Neural cell (in vitro differentiated cells): ENCODE results near the gene ERVMER34-1. TPM values are rescaled to one million over a fixed set of nuclear protein-coding genes. Genes with fewer than 3 reads are reported as not detected.

Experiments
- H2AFZ ChIP-seq: fragments of 200-600, 300-800 bp; sonication (generic), shearing (Covaris generic); 2 replicates; pipeline ENCODE4 v1.6.0; 2014; ENCODE audit warnings: low read depth, mild to moderate bottlenecking, antibody characterized with exemption, low read length, moderate library complexity
- H3F3A ChIP-seq: fragments of 200-600 bp; shearing (Covaris generic); 2 replicates; pipeline ENCODE4 v1.6.1; 2016; ENCODE audit warnings: mild to moderate bottlenecking, moderate library complexity, mixed read lengths, antibody characterized with exemption, low read length; ENCODE audit not compliant: insufficient read depth, poor library complexity, severe bottlenecking
- H3K27ac ChIP-seq: fragments of 200-600, 300-800 bp; sonication (generic), shearing (Covaris generic); 2 replicates; pipeline ENCODE4 v1.5.1; 2014; ENCODE audit warnings: mild to moderate bottlenecking, low read length, moderate library complexity
- H3K27me3 ChIP-seq: fragments of 300-800, 200-600 bp; sonication (generic), shearing (Covaris generic); 2 replicates; pipeline ENCODE4 v1.6.0; 2014; ENCODE audit warnings: mild to moderate bottlenecking, low read depth, low read length, moderate library complexity; ENCODE audit not compliant: insufficient read depth
- H3K36me3 ChIP-seq: fragments of 300-800, 200-600 bp; sonication (generic), shearing (Covaris generic); 2 replicates; pipeline ENCODE4 v1.5.1; 2014; ENCODE audit warnings: mild to moderate bottlenecking, antibody characterized with exemption, low read length, moderate library complexity; ENCODE audit not compliant: insufficient read depth
- H3K4me2 ChIP-seq: fragments of 300-800, 200-600 bp; sonication (generic), shearing (Covaris generic); 2 replicates; pipeline ENCODE4 v1.6.0; 2014; ENCODE audit warnings: mild to moderate bottlenecking, low read length
- H3K4me3 ChIP-seq: fragments of 300-800, 200-600 bp; sonication (generic), shearing (Covaris generic); 2 replicates; pipeline ENCODE4 v1.5.1; 2014; ENCODE audit warnings: mild to moderate bottlenecking, low read length, moderate library complexity
- H3K79me2 ChIP-seq: fragments of 200-600 bp; shearing (Covaris generic); replicated peaks from 2 replicates; pipeline ENCODE4 v1.6.0; 2014; ENCODE audit warnings: mild to moderate bottlenecking, low read length, moderate library complexity; ENCODE audit not compliant: insufficient read depth
- H3K9ac ChIP-seq: fragments of 300-800, 200-600 bp; sonication (generic), shearing (Covaris generic); 2 replicates; pipeline ENCODE4 v1.6.1; 2016; ENCODE audit warnings: mild to moderate bottlenecking, low read length, mixed read lengths
- H3K9me2 ChIP-seq: fragments of 200-600 bp; shearing (Covaris generic); 2 replicates; pipeline ENCODE4 v1.6.1; 2016; ENCODE audit warnings: mild to moderate bottlenecking, low read length, mixed read lengths; ENCODE audit not compliant: insufficient read depth
- H3K9me3 ChIP-seq: fragments of 200-600, 300-800 bp; sonication (generic), shearing (Covaris generic); 2 replicates; pipeline ENCODE4 v1.6.1; 2016; ENCODE audit warnings: mild to moderate bottlenecking, mixed run types, low read length, moderate library complexity, mixed read lengths
- H4K20me1 ChIP-seq: fragments of 200-600 bp; shearing (Covaris generic); 2 replicates; pipeline ENCODE4 v1.6.1; 2016; ENCODE audit warnings: mild to moderate bottlenecking, mixed run types; ENCODE audit not compliant: insufficient read depth
- CTCF ChIP-seq: fragments of 450-650 bp; IDR thresholded peaks from 2 replicates; pipeline ENCODE4 v1.5.1; 2014; ENCODE audit warnings: antibody characterized with exemption, mild to moderate bottlenecking, moderate library complexity; ENCODE audit not compliant: poor library complexity, severe bottlenecking
- EP300 ChIP-seq: fragments of 450-650 bp; conservative IDR thresholded peaks from 2 replicates; pipeline ENCODE4 v1.6.1; 2014; ENCODE audit warnings: antibody characterized with exemption, mild to moderate bottlenecking, moderate library complexity; ENCODE audit not compliant: poor library complexity, severe bottlenecking
- EZH2 ChIP-seq: fragments of 200-600, 300-800 bp; shearing (Covaris generic), sonication (generic); IDR thresholded peaks from 2 replicates; pipeline ENCODE4 v1.6.1; 2014; ENCODE audit warnings: antibody characterized with exemption, low read length, borderline replicate concordance, mild to moderate bottlenecking; ENCODE audit not compliant: insufficient read depth, poor library complexity, severe bottlenecking
- MXI1 ChIP-seq: fragments of 450-650 bp; conservative IDR thresholded peaks from 2 replicates; pipeline ENCODE4 v1.6.1; 2014; ENCODE audit warnings: antibody characterized with exemption, mild to moderate bottlenecking; ENCODE audit not compliant: poor library complexity, severe bottlenecking
- POLR2AphosphoS5 ChIP-seq: IDR thresholded peaks from 2 replicates; pipeline ENCODE4 v1.6.1; 2012
- RAD21 ChIP-seq: fragments of 450-650 bp; conservative IDR thresholded peaks from 2 replicates; pipeline ENCODE4 v1.6.1; 2014; ENCODE audit warnings: antibody characterized with exemption, mild to moderate bottlenecking, moderate library complexity
- REST ChIP-seq: IDR thresholded peaks from 2 replicates; pipeline ENCODE4 v1.6.1; 2012; ENCODE audit warnings: borderline replicate concordance
- SMC3 ChIP-seq: fragments of 450-650 bp; conservative IDR thresholded peaks from 2 replicates; pipeline ENCODE4 v1.6.1; 2014; ENCODE audit warnings: antibody characterized with exemption, mild to moderate bottlenecking, moderate library complexity; ENCODE audit not compliant: poor library complexity
- TAF1 ChIP-seq: IDR thresholded peaks from 2 replicates; pipeline ENCODE4 v1.6.1; 2012; ENCODE audit warnings: low read depth
- polyA plus RNA-seq: library from polyadenylated mRNA; depleted of rRNA; stranded (reverse); fragments of >200 nt; gene quantifications from 2 replicates; pipeline ENCODE4 v1.2.3, GENCODE V29; 2014

Gene ERVMER34-1
- polyA plus RNA-seq, 1 donor from 2014 or later = not detected

- Histone ChIP-seq H3K9me3 (no peaks in the 10 kb centered on the region), H3K9ac (no peak overlapping the region), H3K9me2 (no peaks in the 10 kb centered on the region), H4K20me1 (no peaks in the 10 kb centered on the region), H3K36me3 (no peaks in the 10 kb centered on the region), H2AFZ (no peak overlapping the region), H3F3A (no peaks in the 10 kb centered on the region), H3K4me2 (no peak overlapping the region), H3K4me3 (no peak overlapping the region), H3K27ac (no peak overlapping the region), H3K79me2 (no peaks in the 10 kb centered on the region), H3K27me3 (no peaks in the 10 kb centered on the region)
- TF ChIP-seq TAF1 = no peak
- no peak for TF ChIP-seq POLR2AphosphoS5
- TF ChIP-seq REST = no peak
- no peak for TF ChIP-seq RAD21
- no peak for TF ChIP-seq SMC3
These were observed 47.1 kb downstream of the ERVMER34-1 start for GRCh38 chr4:52704133-52704532.

GRCh38 chr4:52701207-52701606 lies 50.0 kb downstream of the ERVMER34-1 start:
- no peaks in the 10 kb centered on the region for H3K9me3 ChIP-seq
- no peaks in the 10 kb centered on the region for H3K9me2 ChIP-seq
- H3F3A ChIP-seq = no peaks in the 10 kb centered on the region
- H3K9ac ChIP-seq = no peak overlapping the region
- no peaks in the 10 kb centered on the region for H3K27me3 ChIP-seq
- H3K4me2 ChIP-seq = no peak overlapping the region
- no peak overlapping the region for H2AFZ ChIP-seq
- no peaks in the 10 kb centered on the region for H4K20me1 ChIP-seq
- H3K27ac ChIP-seq = no peak overlapping the region
- TF ChIP-seq TAF1 (no peak), CTCF (no peak), RAD21 (no peak), REST (no peak), EZH2 (no peak), POLR2AphosphoS5 (no peak), SMC3 (no peak), MXI1 (no peak), EP300 (no peak)
- no peaks in the 10 kb centered on the region for H3K36me3 ChIP-seq
- no peaks in the 10 kb centered on the region for H3K79me2 ChIP-seq
- no peak overlapping the region for H3K4me3 ChIP-seq
